GM12878 (cell line): ENCODE measurements around the gene SNPH. TPM values are rescaled to one million over a fixed set of nuclear protein-coding genes. Genes with fewer than 3 reads are reported as not detected.

ENCODE experiments used
- ATAC-seq: fragments of 200-7000 bp; cut with Tn5 transposase; 3 replicates; pipeline ENCODE4 v1.9.1; 2020; ENCODE audit warnings: mild to moderate bottlenecking, moderate library complexity
- BruUV-seq: library from RNA; stranded (reverse); fragments of 400-500 nt; replicated peaks from 2 replicates; lab custom pipeline; 2021; lab: Mats Ljungman, UMichigan
- CTCF ChIA-PET: fragments of 300-600 bp; sonication (Branson Sonifier 250); formaldehyde crosslinking; extraction: SDS; loops from one replicate; lab custom pipeline; 2021; ENCODE audit warnings: inconsistent platforms; lab: Yijun Ruan, JAX
- POLR2A ChIA-PET: fragments of 350-600 bp; formaldehyde crosslinking; extraction: SDS; loops from one replicate; lab custom pipeline; 2021; ENCODE audit warnings: inconsistent platforms; lab: Charles Lee
- RAD21 ChIA-PET: fragments of 300-600 bp; sonication (Branson Sonifier 250); formaldehyde crosslinking; loops from one replicate; lab custom pipeline; 2023; ENCODE audit warnings: antibody characterized with exemption; ENCODE audit not compliant: unreplicated experiment; lab: Charles Lee
- SMC1A ChIA-PET: fragments of 300-600 bp; sonication (Branson Sonifier 250); formaldehyde crosslinking; loops from one replicate; lab custom pipeline; 2023; ENCODE audit not compliant: unreplicated experiment, uncharacterized antibody; lab: Charles Lee
- DNase-seq: peaks from one replicate; pipeline ENCODE4 v3.0.0-alpha.2; 2011; ENCODE audit warnings: low read depth, low spot score
- FAIRE-seq: peaks from 3 replicates; lab custom pipeline; 2011; peaks lifted over from hg19 to GRCh38; lab: Jason Lieb, UNC
- H2AFZ ChIP-seq: 2 replicates; pipeline ENCODE4 v1.6.0; 2011; ENCODE audit warnings: low read depth, low read length, control low read depth; ENCODE audit not compliant: control insufficient read depth
- H3K27ac ChIP-seq: 2 replicates; pipeline ENCODE4 v1.5.1; 2011; ENCODE audit warnings: control low read depth; ENCODE audit not compliant: control insufficient read depth, insufficient read depth
- H3K27me3 ChIP-seq, 2 experiments: replicated peaks in 1 of 2; 2 replicates each; pipeline versions ENCODE4 v1.6.0 to v1.6.1; 2011; ENCODE audit warnings: low read length in 1 of 2; ENCODE audit not compliant: control insufficient read depth in 2 of 2, insufficient read depth in 2 of 2
- H3K36me3 ChIP-seq, 2 experiments: 2 replicates each; pipeline ENCODE4 v1.5.1; 2011; ENCODE audit warnings: low read length in 1 of 2; ENCODE audit not compliant: control insufficient read depth in 2 of 2, insufficient read depth in 2 of 2
- H3K4me1 ChIP-seq: 2 replicates; pipeline ENCODE4 v1.6.1; 2011; ENCODE audit warnings: mild to moderate bottlenecking, low read length, moderate library complexity, mixed read lengths; ENCODE audit not compliant: control insufficient read depth, insufficient read depth
- H3K4me2 ChIP-seq: 2 replicates; pipeline ENCODE4 v1.6.0; 2011; ENCODE audit warnings: control low read depth; ENCODE audit not compliant: control insufficient read depth, insufficient read depth
- H3K4me3 ChIP-seq: fragments of 200-600 bp; sonication (generic); 2 replicates; pipeline ENCODE4 v1.5.1; 2016
- H3K79me2 ChIP-seq: 2 replicates; pipeline ENCODE4 v1.6.0; 2011; ENCODE audit warnings: low read length; ENCODE audit not compliant: control insufficient read depth, insufficient read depth
- H3K9ac ChIP-seq: 2 replicates; pipeline ENCODE4 v1.8.0; 2011; ENCODE audit warnings: low read length, control low read depth, mixed read lengths; ENCODE audit not compliant: control insufficient read depth, insufficient read depth
- H3K9me3 ChIP-seq: replicated peaks from 3 replicates; pipeline ENCODE4 v1.5.1; 2011; ENCODE audit warnings: mild to moderate bottlenecking, low read length; ENCODE audit not compliant: control insufficient read depth, insufficient read depth
- H4K20me1 ChIP-seq: 2 replicates; pipeline ENCODE4 v1.6.0; 2011; ENCODE audit not compliant: control insufficient read depth, insufficient read depth
- CREM ChIP-seq: IDR thresholded peaks from 2 replicates; pipeline ENCODE4 v1.6.1; 2014; ENCODE audit warnings: antibody characterized with exemption, low read depth
- E2F8 ChIP-seq: fragments of 450-650 bp; IDR thresholded peaks from 2 replicates; pipeline ENCODE4 v1.6.1; 2018; ENCODE audit warnings: mild to moderate bottlenecking, low read depth, moderate library complexity; ENCODE audit not compliant: partially characterized antibody
- EED ChIP-seq: sonication (generic); IDR thresholded peaks from 2 replicates; pipeline ENCODE4 v1.6.1; 2016; ENCODE audit warnings: antibody characterized with exemption, low read depth
- FOXK2 ChIP-seq: fragments of 450-650 bp; IDR thresholded peaks from 2 replicates; pipeline ENCODE4 v1.6.1; 2017; ENCODE audit warnings: mild to moderate bottlenecking, moderate library complexity
- ZNF24 ChIP-seq: fragments of 450-650 bp; IDR thresholded peaks from 2 replicates; pipeline ENCODE4 v1.6.1; 2017; ENCODE audit warnings: antibody characterized with exemption, mild to moderate bottlenecking
- ZZZ3 ChIP-seq: IDR thresholded peaks from 2 replicates; pipeline ENCODE4 v1.6.1; 2011; ENCODE audit warnings: low read depth; ENCODE audit not compliant: control insufficient read depth, insufficient read length
- WGBS: methylation state at CpG from one replicate; pipeline ENCODE4 v1.1.6; 2016; ENCODE audit warnings: low lambda C conversion rate; ENCODE audit not compliant: insufficient replicate concordance, insufficient coverage; ENCODE audit errors: missing lambda C conversion rate; 5-methylcytosine and 5-hydroxymethylcytosine counted together
- in situ Hi-C: fragments of 300-500 bp; cut with MboI; formaldehyde crosslinking; loops from 9 replicates; pipeline ENCODE4 v1.14.3; 2018; ENCODE audit warnings: mixed read lengths
- intact Hi-C: fragments of 100-400 bp; cut with micrococcal nuclease; formaldehyde crosslinking; loops from one replicate; pipeline ENCODE4 v1.14.2; 2022; ENCODE audit not compliant: unreplicated experiment
- polyA plus RNA-seq, 11 experiments: library from polyadenylated mRNA; depleted of rRNA in 4 of 11; unstranded in 6 of 11; stranded (reverse) in 5 of 11; fragments of >200 nt; fragmentation: Nextera tagmentation in 4 of 11; fragmentation: Illumina TruSeq in 1 of 11; extraction: Ambion mirVana in 4 of 11; extraction: Trizol in 1 of 11; gene quantifications; 1 replicate in 1 of 11; 2 replicates in 10 of 11; pipeline versions ENCODE4 v1.2.1 to v1.2.3, GENCODE V29; 2011 to 2016; ENCODE audit warnings: inconsistent platforms in 2 of 11, missing spikeins in 2 of 11, low read depth in 1 of 11
- total RNA-seq, 4 experiments: library from RNA; depleted of rRNA in 3 of 4; stranded (reverse); fragments of >200 nt in 3 of 4; fragmentation: Illumina TruSeq in 1 of 4; extraction: Trizol in 1 of 4; gene quantifications; 2 replicates each; pipeline versions ENCODE4 v1.2.1 to v1.2.3, GENCODE V29; 2013 to 2021
- TF ChIP-seq, protein P1 (sequence below): fragments of 450-650 bp; IDR thresholded peaks from 2 replicates; pipeline ENCODE4 v1.6.1; 2017; ENCODE audit warnings: mild to moderate bottlenecking, moderate library complexity
- TF ChIP-seq, protein P2 (sequence below): IDR thresholded peaks from 2 replicates; pipeline ENCODE4 v1.6.1; 2012; ENCODE audit warnings: mild to moderate bottlenecking, low read depth, low read length
- TF ChIP-seq, protein P3 (sequence below): fragments of 450-650 bp; IDR thresholded peaks from 2 replicates; pipeline ENCODE4 v1.6.1; 2016; ENCODE audit warnings: mild to moderate bottlenecking

Gene SNPH
- total and polyA plus RNA-seq, 10 of the 15 experiments (the other 5 are each of a cell fraction or from before 2014, with no cell fraction given), result 0.02 to 0.45 (median 0.34) TPM; not detected in 2

DNA sequence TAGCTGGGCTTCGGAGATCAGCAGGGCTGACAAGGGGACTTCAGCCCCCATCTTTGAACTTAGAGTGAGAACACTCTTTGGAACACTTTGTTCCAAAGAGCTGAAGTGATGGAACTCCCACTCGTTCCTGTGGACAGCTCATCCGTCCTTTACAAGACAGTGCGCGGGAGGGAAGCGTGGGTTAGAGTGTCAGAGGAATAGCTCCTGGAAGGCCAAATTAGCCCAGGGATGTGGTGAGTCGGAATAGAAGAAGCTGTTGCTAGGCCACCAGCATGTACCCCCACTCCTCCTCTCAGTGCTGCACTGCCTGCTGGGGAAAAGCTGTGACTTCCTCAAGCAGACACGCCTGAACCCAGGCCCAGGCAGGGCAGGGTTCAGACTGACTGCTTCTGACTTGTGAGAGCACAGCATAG lies 61.2 kb downstream of the SNPH start:
- SMC1A ChIA-PET, result interaction anchor here (0.9 to 5.0 kb wide), 5 partner anchors 12 to 64 kb away, joined by 3 to 52 read pairs (median 5); partner anchors contain the start of gene FKBP1A
- no peak for FAIRE-seq

More for the DNA sequence above, 61.2 kb downstream of the SNPH start:
- H3K9me3 ChIP-seq, result no peaks in the 10 kb centered on the region
- H3K4me1 ChIP-seq, result peaks cover 34% of the 10 kb centered on the region
- TF ChIP-seq, protein P1, sequence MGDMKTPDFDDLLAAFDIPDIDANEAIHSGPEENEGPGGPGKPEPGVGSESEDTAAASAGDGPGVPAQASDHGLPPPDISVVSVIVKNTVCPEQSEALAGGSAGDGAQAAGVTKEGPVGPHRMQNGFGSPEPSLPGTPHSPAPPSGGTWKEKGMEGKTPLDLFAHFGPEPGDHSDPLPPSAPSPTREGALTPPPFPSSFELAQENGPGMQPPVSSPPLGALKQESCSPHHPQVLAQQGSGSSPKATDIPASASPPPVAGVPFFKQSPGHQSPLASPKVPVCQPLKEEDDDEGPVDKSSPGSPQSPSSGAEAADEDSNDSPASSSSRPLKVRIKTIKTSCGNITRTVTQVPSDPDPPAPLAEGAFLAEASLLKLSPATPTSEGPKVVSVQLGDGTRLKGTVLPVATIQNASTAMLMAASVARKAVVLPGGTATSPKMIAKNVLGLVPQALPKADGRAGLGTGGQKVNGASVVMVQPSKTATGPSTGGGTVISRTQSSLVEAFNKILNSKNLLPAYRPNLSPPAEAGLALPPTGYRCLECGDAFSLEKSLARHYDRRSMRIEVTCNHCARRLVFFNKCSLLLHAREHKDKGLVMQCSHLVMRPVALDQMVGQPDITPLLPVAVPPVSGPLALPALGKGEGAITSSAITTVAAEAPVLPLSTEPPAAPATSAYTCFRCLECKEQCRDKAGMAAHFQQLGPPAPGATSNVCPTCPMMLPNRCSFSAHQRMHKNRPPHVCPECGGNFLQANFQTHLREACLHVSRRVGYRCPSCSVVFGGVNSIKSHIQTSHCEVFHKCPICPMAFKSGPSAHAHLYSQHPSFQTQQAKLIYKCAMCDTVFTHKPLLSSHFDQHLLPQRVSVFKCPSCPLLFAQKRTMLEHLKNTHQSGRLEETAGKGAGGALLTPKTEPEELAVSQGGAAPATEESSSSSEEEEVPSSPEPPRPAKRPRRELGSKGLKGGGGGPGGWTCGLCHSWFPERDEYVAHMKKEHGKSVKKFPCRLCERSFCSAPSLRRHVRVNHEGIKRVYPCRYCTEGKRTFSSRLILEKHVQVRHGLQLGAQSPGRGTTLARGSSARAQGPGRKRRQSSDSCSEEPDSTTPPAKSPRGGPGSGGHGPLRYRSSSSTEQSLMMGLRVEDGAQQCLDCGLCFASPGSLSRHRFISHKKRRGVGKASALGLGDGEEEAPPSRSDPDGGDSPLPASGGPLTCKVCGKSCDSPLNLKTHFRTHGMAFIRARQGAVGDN, result no peak
- TF ChIP-seq, protein P2, sequence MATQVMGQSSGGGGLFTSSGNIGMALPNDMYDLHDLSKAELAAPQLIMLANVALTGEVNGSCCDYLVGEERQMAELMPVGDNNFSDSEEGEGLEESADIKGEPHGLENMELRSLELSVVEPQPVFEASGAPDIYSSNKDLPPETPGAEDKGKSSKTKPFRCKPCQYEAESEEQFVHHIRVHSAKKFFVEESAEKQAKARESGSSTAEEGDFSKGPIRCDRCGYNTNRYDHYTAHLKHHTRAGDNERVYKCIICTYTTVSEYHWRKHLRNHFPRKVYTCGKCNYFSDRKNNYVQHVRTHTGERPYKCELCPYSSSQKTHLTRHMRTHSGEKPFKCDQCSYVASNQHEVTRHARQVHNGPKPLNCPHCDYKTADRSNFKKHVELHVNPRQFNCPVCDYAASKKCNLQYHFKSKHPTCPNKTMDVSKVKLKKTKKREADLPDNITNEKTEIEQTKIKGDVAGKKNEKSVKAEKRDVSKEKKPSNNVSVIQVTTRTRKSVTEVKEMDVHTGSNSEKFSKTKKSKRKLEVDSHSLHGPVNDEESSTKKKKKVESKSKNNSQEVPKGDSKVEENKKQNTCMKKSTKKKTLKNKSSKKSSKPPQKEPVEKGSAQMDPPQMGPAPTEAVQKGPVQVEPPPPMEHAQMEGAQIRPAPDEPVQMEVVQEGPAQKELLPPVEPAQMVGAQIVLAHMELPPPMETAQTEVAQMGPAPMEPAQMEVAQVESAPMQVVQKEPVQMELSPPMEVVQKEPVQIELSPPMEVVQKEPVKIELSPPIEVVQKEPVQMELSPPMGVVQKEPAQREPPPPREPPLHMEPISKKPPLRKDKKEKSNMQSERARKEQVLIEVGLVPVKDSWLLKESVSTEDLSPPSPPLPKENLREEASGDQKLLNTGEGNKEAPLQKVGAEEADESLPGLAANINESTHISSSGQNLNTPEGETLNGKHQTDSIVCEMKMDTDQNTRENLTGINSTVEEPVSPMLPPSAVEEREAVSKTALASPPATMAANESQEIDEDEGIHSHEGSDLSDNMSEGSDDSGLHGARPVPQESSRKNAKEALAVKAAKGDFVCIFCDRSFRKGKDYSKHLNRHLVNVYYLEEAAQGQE, result no peak
- TF ChIP-seq EED, result no peak
- TF ChIP-seq E2F8, result no peak
- no peak for TF ChIP-seq ZZZ3
- no peak for TF ChIP-seq CREM
- 0 out of 2 replicates have a peak, but pooled peaks have one; percentile 2 for TF ChIP-seq ZNF24
- TF ChIP-seq, protein P3, sequence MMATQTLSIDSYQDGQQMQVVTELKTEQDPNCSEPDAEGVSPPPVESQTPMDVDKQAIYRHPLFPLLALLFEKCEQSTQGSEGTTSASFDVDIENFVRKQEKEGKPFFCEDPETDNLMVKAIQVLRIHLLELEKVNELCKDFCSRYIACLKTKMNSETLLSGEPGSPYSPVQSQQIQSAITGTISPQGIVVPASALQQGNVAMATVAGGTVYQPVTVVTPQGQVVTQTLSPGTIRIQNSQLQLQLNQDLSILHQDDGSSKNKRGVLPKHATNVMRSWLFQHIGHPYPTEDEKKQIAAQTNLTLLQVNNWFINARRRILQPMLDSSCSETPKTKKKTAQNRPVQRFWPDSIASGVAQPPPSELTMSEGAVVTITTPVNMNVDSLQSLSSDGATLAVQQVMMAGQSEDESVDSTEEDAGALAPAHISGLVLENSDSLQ, result no peak
- no peak for TF ChIP-seq FOXK2
- H2AFZ ChIP-seq, result no peak overlapping the region
- no peaks in the 10 kb centered on the region for H4K20me1 ChIP-seq
- H3K27me3 ChIP-seq, result no peaks in the 10 kb centered on the region
- no peaks in the 10 kb centered on the region for H3K36me3 ChIP-seq
- CTCF ChIA-PET, result interaction anchor here (0.7 to 7.6 kb wide), 7 partner anchors 8 to 176 kb away, joined by 3 to 55 read pairs (median 3); partner anchors contain the start of gene FKBP1A
- POLR2A ChIA-PET, result interaction anchor here (0.5 to 7.0 kb wide), 3 partner anchors 13 to 64 kb away, joined by 3 to 76 read pairs (median 4); partner anchors contain the start of gene FKBP1A
- 91% methylated on average over 8 of the region's 8 CpGs for WGBS
- intact Hi-C loops (no loop called here), in situ Hi-C loops (no loop called here)
- RAD21 ChIA-PET, result interaction anchor here (0.8 to 4.6 kb wide), 4 partner anchors 49 to 111 kb away, joined by 3 to 37 read pairs (median 4); no protein-coding TSS in a partner anchor
- peak overlapping the region; percentile 77 for H3K4me2 ChIP-seq
- no peak for DNase-seq
- no peak overlapping the region for H3K27ac ChIP-seq
- H3K79me2 ChIP-seq, result peaks cover 52% of the 10 kb centered on the region
- peak overlapping the region; percentile 30 for H3K9ac ChIP-seq
- BruUV-seq, result no TSS peak
- peak; percentile 13; the same call in 1 of the 3 replicates for ATAC-seq
- H3K4me3 ChIP-seq, result peak overlapping the region; percentile 90; the same call in 1 of the 2 replicates
